ENCODE measurements around the gene ARHGEF2. TPM values are rescaled to one million over a fixed set of nuclear protein-coding genes. Genes with fewer than 3 reads are reported as not detected.
A peak's percentile ranks its signal among the peaks of the same experiment; 100 is the strongest.

The ARHGEF2 gene
- total RNA-seq, 1 experiment from 2014 or later = 90.1 TPM

DNA sequence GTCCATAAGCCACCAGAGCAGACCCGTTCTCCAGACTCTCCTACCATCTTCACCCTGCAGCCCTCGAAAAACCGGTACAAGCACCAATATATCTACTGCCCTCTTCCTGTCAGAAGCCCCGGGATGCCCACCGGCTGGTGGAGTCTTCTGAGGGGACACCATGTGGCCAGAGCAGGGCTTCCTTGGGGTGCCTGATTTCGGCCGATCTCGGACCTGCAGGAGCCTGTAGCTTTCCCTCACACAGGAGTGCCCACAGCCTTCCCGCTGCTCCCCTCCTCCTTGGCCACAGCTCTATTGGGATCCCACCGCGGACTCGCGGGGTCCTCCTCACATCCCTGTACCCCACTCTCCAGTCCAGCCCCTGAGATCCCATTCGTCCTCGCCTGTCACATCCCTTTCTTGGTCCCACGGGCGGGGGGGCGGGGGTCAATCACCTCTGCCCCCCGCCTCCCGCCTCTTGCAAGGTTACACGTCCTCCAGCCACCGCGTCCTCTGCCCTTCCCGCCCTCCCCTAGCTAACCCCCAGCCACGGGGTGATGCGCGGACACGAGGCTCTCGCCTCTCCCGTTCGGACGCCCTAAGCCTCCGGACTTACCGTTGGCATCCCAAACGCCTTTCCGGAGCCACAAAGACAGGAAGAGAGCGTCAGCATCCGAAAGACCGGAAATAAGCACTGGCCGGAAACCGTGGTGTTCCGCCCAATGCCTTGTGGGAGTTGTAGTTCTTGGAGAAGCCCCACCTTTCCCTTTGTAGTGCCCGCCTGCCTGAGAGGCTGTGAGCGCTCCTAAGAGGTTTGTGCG lies 42.1 kb upstream of the ARHGEF2 start, which contains the start of gene SSR2 (continued):
- peak; percentile 42 for TF ChIP-seq YY1 (IDR thresholded peaks at IDR 0.05; ENCODE audit: extremely low read depth, insufficient replicate concordance, low read depth, low read length)
- TF ChIP-seq RAD21 (IDR thresholded peaks at IDR 0.05; ENCODE audit: low read depth) = no peak
- TF ChIP-seq, protein P1, sequence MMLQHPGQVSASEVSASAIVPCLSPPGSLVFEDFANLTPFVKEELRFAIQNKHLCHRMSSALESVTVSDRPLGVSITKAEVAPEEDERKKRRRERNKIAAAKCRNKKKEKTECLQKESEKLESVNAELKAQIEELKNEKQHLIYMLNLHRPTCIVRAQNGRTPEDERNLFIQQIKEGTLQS (IDR thresholded peaks at IDR 0.05) = no peak
- TF ChIP-seq SP1 (IDR thresholded peaks at IDR 0.05; ENCODE audit: low read depth) = no peak

DNA sequence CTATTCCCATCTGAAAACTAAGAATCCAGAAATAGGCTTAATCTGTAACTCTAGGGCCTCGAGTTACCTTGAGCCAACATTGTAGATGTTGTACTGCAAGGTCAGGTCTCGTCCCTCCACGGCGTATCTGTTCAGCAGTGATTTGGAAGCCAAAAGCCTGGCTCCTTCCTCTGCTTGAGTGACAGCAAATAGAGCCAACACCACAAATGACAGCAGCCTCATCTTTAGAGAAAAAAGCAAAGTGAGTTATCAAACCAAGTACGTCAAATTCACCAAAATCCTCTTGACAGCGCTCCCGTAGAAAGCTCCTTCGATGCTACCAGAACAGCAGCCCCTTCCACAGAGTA lies 41.6 kb upstream of the ARHGEF2 start:
- Histone ChIP-seq H3K79me2 (ENCODE audit: insufficient read depth, low read length) (peaks cover 20% of the 10 kb centered on the region), H3K4me3 (replicated peaks in 1 of 2; ENCODE audit: low read depth in 1 of 2, low read length in 2 of 2) (peak overlapping the region; percentile 79), H3K9me3 (ENCODE audit: control insufficient read depth in 1 of 2, insufficient read depth in 1 of 2, low read depth in 1 of 2, low read length in 2 of 2) (no peaks in the 10 kb centered on the region), H3K9ac (ENCODE audit: low read length) (peak overlapping the region; percentile 68), H3K27me3 (ENCODE audit: insufficient read depth, low read length) (no peaks in the 10 kb centered on the region), H3K27ac (ENCODE audit: low read depth, low read length) (peak overlapping the region; percentile 48), H3K4me2 (ENCODE audit: low read length) (peak overlapping the region; percentile 92), H2AFZ (ENCODE audit: low read depth, low read length, poor library complexity, severe bottlenecking) (no peak overlapping the region), H4K20me1 (ENCODE audit: insufficient read depth) (no peaks in the 10 kb centered on the region), H3K4me1 (ENCODE audit: control insufficient read depth in 1 of 2, insufficient read depth in 2 of 2, low read length in 2 of 2) (peaks cover 4 to 11% of the 10 kb centered on the region in 2 experiments; a peak in 2 of 4 replicates), H3K36me3 (ENCODE audit: control insufficient read depth in 1 of 2, insufficient read depth in 2 of 2, low read length in 2 of 2) (peaks cover 7 to 21% of the 10 kb centered on the region in 2 experiments; a peak in 3 of 4 replicates), H3K9me2 (ENCODE audit: insufficient read depth) (no peaks in the 10 kb centered on the region)
- intact Hi-C loops (cut with micrococcal nuclease) = loop anchor here (2.0 kb wide), 1 partner anchor 35 kb away; the partner anchor contains the start of gene LAMTOR2
- DNase-seq (ENCODE audit: low read depth, low spot score) = no peak
- CTCF ChIA-PET = no interaction called here
- TF ChIP-seq SRF (IDR thresholded peaks at IDR 0.05; ENCODE audit: low read depth) (no peak), EZH2 (IDR thresholded peaks at IDR 0.05) (no peak), POLR2AphosphoS5 (IDR thresholded peaks at IDR 0.05; ENCODE audit: low read depth, low read length) (no peak), ZFX (IDR thresholded peaks at IDR 0.05) (no peak)
- TF ChIP-seq, protein P2, sequence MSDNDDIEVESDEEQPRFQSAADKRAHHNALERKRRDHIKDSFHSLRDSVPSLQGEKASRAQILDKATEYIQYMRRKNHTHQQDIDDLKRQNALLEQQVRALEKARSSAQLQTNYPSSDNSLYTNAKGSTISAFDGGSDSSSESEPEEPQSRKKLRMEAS (IDR thresholded peaks at IDR 0.05) = no peak
- POLR2A ChIA-PET = no interaction called here
- no peak for ATAC-seq
- TSS peak; percentile 74 for BruUV-seq (replicated peaks)
- RAD21 ChIA-PET (ENCODE audit: low non-redundant PET in 1 of 2, low total read pairs in 2 of 2, uncharacterized antibody in 2 of 2, unreplicated experiment in 2 of 2) = no interaction called here
